ENCODE data around the gene LRRTM4. TPM values are rescaled to one million over a fixed set of nuclear protein-coding genes. Genes with fewer than 3 reads are reported as not detected.

LRRTM4 gene
- total RNA-seq, 1 experiment from 2014 or later = 12.0 TPM

DNA sequence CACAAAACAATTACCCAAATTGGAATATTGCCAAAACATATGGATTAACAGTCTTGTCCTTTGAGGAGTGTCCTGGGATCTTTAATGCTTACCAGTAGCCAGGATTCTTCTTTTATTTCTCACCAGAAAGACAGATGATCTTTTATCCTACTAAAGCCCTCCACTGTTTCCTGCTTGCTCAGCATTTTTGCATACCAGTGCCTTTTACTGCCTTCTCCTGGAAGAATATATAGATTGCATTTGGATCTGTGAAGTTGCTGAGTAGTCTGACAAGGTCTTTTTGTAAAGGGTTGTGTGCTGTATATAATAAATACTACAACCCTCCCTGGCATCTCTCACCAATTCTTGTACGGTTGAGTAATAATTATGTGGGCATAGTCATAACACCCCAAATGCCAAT is 652.2 kb downstream of the LRRTM4 start:
- no peaks in the 10 kb centered on the region for H3K9me3 Mint-ChIP-seq
- no peak overlapping the region for H2AK5ac ChIP-seq (ENCODE audit: insufficient read length, low read length)

More for the DNA sequence above, 652.2 kb downstream of the LRRTM4 start:
- Histone ChIP-seq H3K14ac (ENCODE audit: insufficient read depth, low read length) (no peak overlapping the region), H2BK5ac (ENCODE audit: insufficient read length, low read length) (no peak overlapping the region), H4K20me1 (ENCODE audit: control insufficient read depth, insufficient read depth, insufficient read length) (no peaks in the 10 kb centered on the region), H3K4me2 (ENCODE audit: insufficient read depth, insufficient read length, low read length) (no peak overlapping the region), H3K27ac (ENCODE audit: insufficient read length, low read depth, low read length) (no peak overlapping the region), H2BK12ac (ENCODE audit: insufficient read length, low read depth, low read length) (no peak overlapping the region), H3K4me1 (ENCODE audit: insufficient read depth, low read length) (no peaks in the 10 kb centered on the region), H3K23me2 (ENCODE audit: insufficient read length, low read depth, low read length, poor library complexity, severe bottlenecking) (no peaks in the 10 kb centered on the region), H2AFZ (ENCODE audit: low read length) (no peak overlapping the region), H3K4ac (ENCODE audit: low read depth, low read length) (no peak overlapping the region), H4K91ac (ENCODE audit: insufficient read length, low read depth, low read length) (no peak overlapping the region), H3K18ac (ENCODE audit: insufficient read length, low read depth, low read length) (no peak overlapping the region), H2BK20ac (ENCODE audit: low read depth, low read length, poor library complexity, severe bottlenecking) (no peak overlapping the region), H3K23ac (ENCODE audit: insufficient read length, low read depth, low read length) (no peak overlapping the region), H3T11ph (ENCODE audit: low read length) (no peak overlapping the region), H4K8ac (replicated peaks; ENCODE audit: insufficient read length, low read depth, low read length) (no peak overlapping the region), H3K79me1 (ENCODE audit: insufficient read depth, low read depth, low read length, poor library complexity, severe bottlenecking) (no peaks in the 10 kb centered on the region), H3K27me3 (ENCODE audit: insufficient read depth, low read length) (no peaks in the 10 kb centered on the region), H3K79me2 (ENCODE audit: insufficient read depth, low read length) (no peaks in the 10 kb centered on the region), H3K56ac (ENCODE audit: insufficient read length, low read depth, low read length) (no peak overlapping the region), H3K9me3 (ENCODE audit: control insufficient read depth, low read depth, low read length) (no peaks in the 10 kb centered on the region), H2BK120ac (ENCODE audit: low read depth, low read length, poor library complexity, severe bottlenecking) (no peak overlapping the region), H4K5ac (ENCODE audit: insufficient read length, low read depth, low read length) (no peak overlapping the region), H2BK15ac (ENCODE audit: low read depth, low read length) (no peak overlapping the region), H3K9ac (ENCODE audit: extremely low read depth, insufficient read length, low read length) (no peak overlapping the region)
- H3K36me3 Mint-ChIP-seq (ENCODE audit: insufficient read depth in 1 of 3, low read depth in 3 of 3) = no peaks in the 10 kb centered on the region
- WGBS (ENCODE audit: extremely low coverage, insufficient read length, low lambda C conversion rate) = no CpG with 5 or more reads among the region's 1 CpG
- DNase-seq = no peak
- H3K27me3 Mint-ChIP-seq (ENCODE audit: low read depth) = no peaks in the 10 kb centered on the region
- H3K27ac Mint-ChIP-seq = no peak overlapping the region
- peaks cover 0 to 5% of the 10 kb centered on the region in 2 experiments; a peak in 2 of 4 replicates for H3K4me1 Mint-ChIP-seq
- TF ChIP-seq, protein P1, sequence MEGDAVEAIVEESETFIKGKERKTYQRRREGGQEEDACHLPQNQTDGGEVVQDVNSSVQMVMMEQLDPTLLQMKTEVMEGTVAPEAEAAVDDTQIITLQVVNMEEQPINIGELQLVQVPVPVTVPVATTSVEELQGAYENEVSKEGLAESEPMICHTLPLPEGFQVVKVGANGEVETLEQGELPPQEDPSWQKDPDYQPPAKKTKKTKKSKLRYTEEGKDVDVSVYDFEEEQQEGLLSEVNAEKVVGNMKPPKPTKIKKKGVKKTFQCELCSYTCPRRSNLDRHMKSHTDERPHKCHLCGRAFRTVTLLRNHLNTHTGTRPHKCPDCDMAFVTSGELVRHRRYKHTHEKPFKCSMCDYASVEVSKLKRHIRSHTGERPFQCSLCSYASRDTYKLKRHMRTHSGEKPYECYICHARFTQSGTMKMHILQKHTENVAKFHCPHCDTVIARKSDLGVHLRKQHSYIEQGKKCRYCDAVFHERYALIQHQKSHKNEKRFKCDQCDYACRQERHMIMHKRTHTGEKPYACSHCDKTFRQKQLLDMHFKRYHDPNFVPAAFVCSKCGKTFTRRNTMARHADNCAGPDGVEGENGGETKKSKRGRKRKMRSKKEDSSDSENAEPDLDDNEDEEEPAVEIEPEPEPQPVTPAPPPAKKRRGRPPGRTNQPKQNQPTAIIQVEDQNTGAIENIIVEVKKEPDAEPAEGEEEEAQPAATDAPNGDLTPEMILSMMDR (conservative IDR thresholded peaks at IDR 0.05) = no peak
- no peak overlapping the region for H3K4me3 Mint-ChIP-seq
